H1 (cell line): ENCODE data around the gene ACAD11. TPM values are rescaled to one million over a fixed set of nuclear protein-coding genes. Genes with fewer than 3 reads are reported as not detected.

Source experiments
- CTCF ChIA-PET: fragments of 300-600 bp; sonication (Branson Sonifier 250); formaldehyde crosslinking; loops from one replicate; lab custom pipeline; 2021; ENCODE audit not compliant: partially characterized antibody; lab: Charles Lee
- POLR2A ChIA-PET: fragments of 300-600 bp; sonication (Branson Sonifier 250); formaldehyde crosslinking; loops from one replicate; lab custom pipeline; 2021; ENCODE audit warnings: inconsistent platforms; ENCODE audit not compliant: partially characterized antibody; lab: Charles Lee
- DNase-seq, 2 experiments: peaks; one replicate each; pipeline versions ENCODE4 v3.0.0 to v3.0.0-alpha.2; 2010 to 2022; ENCODE audit warnings: low spot score in 2 of 2, low read depth in 1 of 2, mixed read lengths in 1 of 2
- FAIRE-seq: peaks from 2 replicates; lab custom pipeline; 2011; peaks lifted over from hg19 to GRCh38; lab: Jason Lieb, UNC
- H2AFZ ChIP-seq: 2 replicates; pipeline ENCODE4 v1.8.1; 2012; ENCODE audit warnings: low read length, inconsistent platforms
- H2AK5ac ChIP-seq: 2 replicates; pipeline ENCODE4 v1.6.1; 2013; ENCODE audit warnings: low read depth, low read length
- H2BK120ac ChIP-seq: replicated peaks from 2 replicates; pipeline ENCODE3; 2013; ENCODE audit warnings: low read depth, low read length, inconsistent platforms
- H2BK12ac ChIP-seq: 2 replicates; pipeline ENCODE4 v1.6.1; 2013; ENCODE audit warnings: low read depth, low read length
- H2BK15ac ChIP-seq: 2 replicates; pipeline ENCODE4 v1.6.1; 2013; ENCODE audit warnings: low read length
- H2BK20ac ChIP-seq: 2 replicates; pipeline ENCODE4 v1.6.1; 2013; ENCODE audit warnings: low read length
- H2BK5ac ChIP-seq: 2 replicates; pipeline ENCODE4 v1.6.1; 2013; ENCODE audit warnings: low read depth, low read length
- H3K14ac ChIP-seq: 2 replicates; pipeline ENCODE4 v1.6.1; 2013; ENCODE audit warnings: inconsistent platforms; ENCODE audit not compliant: insufficient read length
- H3K18ac ChIP-seq: 2 replicates; pipeline ENCODE4 v1.6.1; 2013; ENCODE audit warnings: low read length; ENCODE audit errors: extremely low read depth
- H3K23ac ChIP-seq: 2 replicates; pipeline ENCODE4 v1.6.1; 2013; ENCODE audit warnings: inconsistent platforms; ENCODE audit not compliant: insufficient read length
- H3K23me2 ChIP-seq: 2 replicates; pipeline ENCODE4 v1.6.1; 2013; ENCODE audit warnings: low read depth, low read length
- H3K27ac ChIP-seq: 2 replicates; pipeline ENCODE4 v1.6.1; 2011; ENCODE audit warnings: low read depth, low read length, inconsistent platforms
- H3K27me3 ChIP-seq, 4 experiments: replicated peaks in 1 of 4; 1 replicate in 1 of 4; 2 replicates in 3 of 4; pipeline versions ENCODE4 v1.6.1 to v1.8.1; 2011 to 2013; ENCODE audit warnings: low read length in 3 of 4, mild to moderate bottlenecking in 3 of 4, inconsistent platforms in 2 of 4, mixed read lengths in 2 of 4, moderate library complexity in 1 of 4; ENCODE audit not compliant: control insufficient read depth in 3 of 4, insufficient read depth in 3 of 4; ENCODE audit errors: extremely low read depth in 1 of 4
- H3K36me3 ChIP-seq, 4 experiments: 2 replicates each; pipeline versions ENCODE4 v1.6.1 to v1.8.1; 2011 to 2013; ENCODE audit warnings: mild to moderate bottlenecking in 4 of 4, low read length in 3 of 4, moderate library complexity in 2 of 4, control low read depth in 1 of 4, inconsistent platforms in 1 of 4; ENCODE audit not compliant: insufficient read depth in 4 of 4, control insufficient read depth in 2 of 4
- H3K4ac ChIP-seq: replicated peaks from 2 replicates; pipeline ENCODE3; 2013; ENCODE audit warnings: low read length, low read depth, mixed read lengths, inconsistent platforms; ENCODE audit not compliant: insufficient read length
- H3K4me1 ChIP-seq, 4 experiments: replicated peaks in 1 of 4; 1 replicate in 1 of 4; 2 replicates in 3 of 4; pipeline versions ENCODE4 v1.6.1 to v1.8.1; 2011 to 2013; ENCODE audit warnings: low read length in 3 of 4, inconsistent platforms in 2 of 4, mixed read lengths in 1 of 4; ENCODE audit not compliant: insufficient read depth in 4 of 4, control insufficient read depth in 3 of 4
- H3K4me2 ChIP-seq, 2 experiments: 2 replicates each; pipeline versions ENCODE4 v1.6.1 to v1.8.1; 2011 to 2013; ENCODE audit warnings: low read depth in 2 of 2, low read length in 2 of 2, control low read depth in 1 of 2, inconsistent platforms in 1 of 2, mild to moderate bottlenecking in 1 of 2; ENCODE audit not compliant: insufficient read depth in 1 of 2
- H3K4me3 ChIP-seq, 4 experiments: fragments of 200-600, 300-600 bp in 1 of 4; sonication (generic), shearing (Covaris generic), sonication (Bioruptor Twin) in 1 of 4; 2 replicates each; pipeline versions ENCODE4 v1.5.1 to v1.8.1; 2011 to 2016; ENCODE audit warnings: low read length in 4 of 4, low read depth in 3 of 4, control low read depth in 2 of 4, inconsistent platforms in 2 of 4, mild to moderate bottlenecking in 2 of 4, mixed read lengths in 1 of 4, moderate library complexity in 1 of 4; ENCODE audit not compliant: insufficient read depth in 2 of 4; ENCODE audit errors: extremely low read depth in 1 of 4
- H3K56ac ChIP-seq: replicated peaks from 2 replicates; pipeline ENCODE3; 2013; ENCODE audit warnings: low read depth, mild to moderate bottlenecking, mixed read lengths, low read length, inconsistent platforms; ENCODE audit not compliant: insufficient read length
- H3K79me1 ChIP-seq: 2 replicates; pipeline ENCODE4 v1.6.1; 2013; ENCODE audit warnings: low read depth, low read length, control low read depth
- H3K79me2 ChIP-seq, 2 experiments: 2 replicates each; pipeline versions ENCODE4 v1.6.1 to v1.8.1; 2012 to 2013; ENCODE audit warnings: low read length in 2 of 2, mild to moderate bottlenecking in 2 of 2, inconsistent platforms in 1 of 2; ENCODE audit not compliant: insufficient read depth in 2 of 2, control insufficient read depth in 1 of 2
- H3K9ac ChIP-seq, 4 experiments: replicated peaks in 1 of 4; 1 replicate in 1 of 4; 2 replicates in 3 of 4; pipeline versions ENCODE4 v1.6.1 to v1.8.1; 2011 to 2013; ENCODE audit warnings: low read depth in 3 of 4, low read length in 3 of 4, control low read depth in 2 of 4, mild to moderate bottlenecking in 2 of 4, moderate library complexity in 2 of 4, inconsistent platforms in 1 of 4; ENCODE audit errors: extremely low read depth in 1 of 4
- H3K9me3 ChIP-seq, 2 experiments: 2 replicates each; pipeline versions ENCODE4 v1.6.1 to v1.8.1; 2012 to 2013; ENCODE audit warnings: mild to moderate bottlenecking in 2 of 2, moderate library complexity in 2 of 2, control low read depth in 1 of 2, inconsistent platforms in 1 of 2, low read depth in 1 of 2, low read length in 1 of 2, mixed read lengths in 1 of 2; ENCODE audit not compliant: insufficient read depth in 2 of 2
- H4K20me1 ChIP-seq, 2 experiments: replicated peaks in 1 of 2; 2 replicates each; pipeline versions ENCODE3 to v1.8.1; 2011 to 2013; ENCODE audit warnings: inconsistent platforms in 2 of 2, low read length in 2 of 2, mild to moderate bottlenecking in 1 of 2; ENCODE audit not compliant: insufficient read depth in 2 of 2, control insufficient read depth in 1 of 2
- H4K5ac ChIP-seq: 2 replicates; pipeline ENCODE4 v1.6.1; 2013; ENCODE audit warnings: low read length, low read depth, mixed read lengths, inconsistent platforms; ENCODE audit not compliant: insufficient read length
- H4K8ac ChIP-seq: 2 replicates; pipeline ENCODE4 v1.8.0; 2013; ENCODE audit warnings: mild to moderate bottlenecking, moderate library complexity, low read length, inconsistent platforms; ENCODE audit not compliant: insufficient read depth; ENCODE audit errors: extremely low read depth
- H4K91ac ChIP-seq: replicated peaks from 2 replicates; pipeline ENCODE3; 2013; ENCODE audit warnings: low read length, mixed read lengths, inconsistent platforms; ENCODE audit not compliant: insufficient read length
- ATF2 ChIP-seq: IDR thresholded peaks from 2 replicates; pipeline ENCODE4 v1.6.1; 2012; ENCODE audit warnings: low read length, inconsistent platforms
- CEBPB ChIP-seq: IDR thresholded peaks from 2 replicates; pipeline ENCODE4 v1.6.1; 2012; ENCODE audit warnings: low read depth, low read length
- KDM1A ChIP-seq: fragments of 200-600, 300-600 bp; sonication (generic); IDR thresholded peaks from 2 replicates; pipeline ENCODE4 v1.7.1; 2016; ENCODE audit warnings: mild to moderate bottlenecking, low read length, borderline replicate concordance
- PHF8 ChIP-seq: fragments of 200-600 bp; sonication (generic); conservative IDR thresholded peaks from 2 replicates; pipeline ENCODE4 v1.7.1; 2012; ENCODE audit warnings: low read depth, mild to moderate bottlenecking, inconsistent platforms, low read length, moderate library complexity
- POLR2A ChIP-seq, 2 experiments: IDR thresholded peaks; 1 replicate in 1 of 2; 2 replicates in 1 of 2; pipeline ENCODE4 v1.6.1; 2011; ENCODE audit warnings: low read depth in 2 of 2, low read length in 2 of 2, mild to moderate bottlenecking in 2 of 2; ENCODE audit errors: control extremely low read depth in 1 of 2
- TEAD4 ChIP-seq: IDR thresholded peaks from 2 replicates; pipeline ENCODE4 v1.6.1; 2012; ENCODE audit warnings: low read depth, low read length, inconsistent platforms, mixed read lengths
- ZNF274 ChIP-seq: IDR thresholded peaks from 2 replicates; pipeline ENCODE4 v1.7.0; 2012; ENCODE audit warnings: low read length, borderline replicate concordance; ENCODE audit errors: extremely low read depth
- WGBS, 2 experiments: shearing (Covaris generic) in 1 of 2; methylation state at CpG; one replicate each; pipeline versions ENCODE4 v1.1.6 to v1.1.7; 2013 to 2015; ENCODE audit warnings: low lambda C conversion rate in 2 of 2, mixed read lengths in 2 of 2, inconsistent platforms in 1 of 2, low coverage in 1 of 2, missing lambda C conversion rate in 1 of 2; ENCODE audit not compliant: insufficient replicate concordance in 2 of 2, insufficient coverage in 1 of 2, insufficient read length in 1 of 2; ENCODE audit errors: extremely low coverage in 1 of 2, missing lambda C conversion rate in 1 of 2; 5-methylcytosine and 5-hydroxymethylcytosine counted together
- polyA plus RNA-seq, 7 experiments: library from polyadenylated mRNA; depleted of rRNA in 3 of 7; stranded (reverse) in 5 of 7; unstranded in 2 of 7; fragments of >200 nt in 5 of 7; fragments of 200-250 nt in 2 of 7; gene quantifications; 1 replicate in 5 of 7; 2 replicates in 1 of 7; 4 replicates in 1 of 7; pipeline versions ENCODE4 v1.2.1 to v1.2.3, GENCODE V29; 2011 to 2013; ENCODE audit warnings: missing spikeins in 2 of 7, mixed read lengths in 2 of 7
- total RNA-seq: library from RNA; stranded (reverse); fragmentation: NEBNext Ultra II Directional; extraction: Animal tissue kit (Norgen Biotek cat#: 25700); gene quantifications from 2 replicates; pipeline ENCODE4 v1.2.1, GENCODE V29; 2021

Gene ACAD11
- total and polyA plus RNA-seq, 2 of the 8 experiments (the other 6 are each of a cell fraction or from before 2014, with no cell fraction given), result 5.5 to 11.0 TPM

- Histone ChIP-seq H3K27me3 (no peaks in the 10 kb centered on the region), H4K5ac (no peak overlapping the region), H2AFZ (no peak overlapping the region), H3K4me2 (no peak overlapping the region), H2BK120ac (no peak overlapping the region), H2BK20ac (no peak overlapping the region), H2BK15ac (no peak overlapping the region), H3K79me1 (no peaks in the 10 kb centered on the region), H3K9me3 (no peaks in the 10 kb centered on the region), H2BK5ac (no peak overlapping the region), H3K36me3 (peaks cover 4 to 63% (median 39%) of the 10 kb centered on the region in 4 experiments), H2AK5ac (no peak overlapping the region), H3K27ac (no peak overlapping the region), H3K4me1 (no peaks in the 10 kb centered on the region), H3K14ac (no peak overlapping the region), H3K4ac (no peak overlapping the region), H3K56ac (no peak overlapping the region), H3K9ac (no peak overlapping the region), H3K4me3 (no peak overlapping the region), H3K18ac (no peak overlapping the region), H3K23me2 (no peaks in the 10 kb centered on the region), H3K23ac (no peak overlapping the region), H4K8ac (no peak overlapping the region), H4K91ac (no peak overlapping the region), H4K20me1 (no peaks in the 10 kb centered on the region), H3K79me2 (no peaks in the 10 kb centered on the region), H2BK12ac (no peak overlapping the region)
- DNase-seq, result no peak
- ChIA-PET CTCF (interaction anchor here (2.3 kb wide), 1 partner anchor 16 kb away, joined by 13 read pairs; no protein-coding TSS in a partner anchor), POLR2A (no interaction called here)
- FAIRE-seq, result no peak
- no peak for TF ChIP-seq KDM1A
- TF ChIP-seq TEAD4, result no peak
- no peak for TF ChIP-seq CEBPB
- no peak for TF ChIP-seq PHF8
- TF ChIP-seq POLR2A (IDR thresholded peaks at IDR 0.05; ENCODE audit: control extremely low read depth in 1 of 2, low read depth in 2 of 2, low read length in 2 of 2), result no peak
- TF ChIP-seq ZNF274, result no peak
- no peak for TF ChIP-seq ATF2
- 95% methylated on average over 5 of the region's 5 CpGs; no CpG with 5 or more reads in 1 of the 2 experiments for whole genome bisulfite sequencing, 2 experiments
These were observed 139.7 kb downstream of the ACAD11 start for GRCh38 chr3:132519914-132520313.
